NCI-H128 (cell line): ENCODE measurements around the gene METTL5.
"Not testable (repeated sequence)": the region's sequence is repeated elsewhere in the genome, so short reads cannot be mapped to it uniquely, and the experiment has no call there.

Experiments
- DNase-seq: peaks from one replicate; lab custom pipeline; 2025; ENCODE audit not compliant: unreplicated experiment; lab: John Stamatoyannopoulos, UW

METTL5 gene

GRCh38 chr2:169834401-169834800 lies 9.7 kb upstream of the METTL5 start:
- no peak for DNase-seq

DNA sequence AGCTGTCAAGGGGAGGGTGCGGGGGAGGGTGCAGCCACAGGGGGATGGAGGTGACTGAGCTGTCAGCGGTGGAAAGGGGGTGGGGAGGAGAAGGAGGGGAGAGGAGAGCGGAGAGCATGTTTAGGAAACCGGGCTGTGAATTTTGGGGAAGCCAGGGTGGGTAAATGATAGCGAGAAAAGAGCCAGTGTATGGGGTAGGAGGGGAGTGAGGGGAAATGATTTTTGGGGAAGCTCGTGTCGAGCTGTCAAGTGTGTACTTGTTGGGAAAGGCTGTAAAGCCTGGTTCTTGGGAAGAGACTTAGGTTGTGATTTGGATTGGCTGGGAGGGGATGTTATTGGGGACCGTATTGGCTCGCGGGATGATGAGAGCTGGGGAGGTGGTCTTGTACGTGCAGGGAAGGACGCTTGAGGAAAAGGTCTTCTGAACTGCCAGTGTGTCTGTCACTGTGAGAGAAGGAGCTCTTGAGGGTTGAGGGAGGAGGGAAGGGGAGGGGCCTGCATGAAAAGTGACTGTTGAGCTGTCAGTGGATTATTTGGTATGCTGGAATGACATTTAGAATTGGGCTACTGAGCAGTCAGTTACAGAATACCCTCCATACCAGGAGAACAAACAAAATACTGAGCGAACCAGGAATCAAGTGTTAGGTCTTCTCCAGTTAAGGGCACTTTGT lies 3.6 kb upstream of the METTL5 start:
- no peak for DNase-seq

- DNase-seq: peak; percentile 67
These were observed 2.8 kb upstream of the METTL5 start, which contains the start of gene UBR3 for GRCh38 chr2:169827272-169828140. Gene UBR3 (plus strand): TSS chr2:169827454. CDS start chr2:169827508, 54 bp downstream.

- DNase-seq: no peak
These were observed 721 bp downstream of the METTL5 start for GRCh38 chr2:169823996-169824372.

DNA sequence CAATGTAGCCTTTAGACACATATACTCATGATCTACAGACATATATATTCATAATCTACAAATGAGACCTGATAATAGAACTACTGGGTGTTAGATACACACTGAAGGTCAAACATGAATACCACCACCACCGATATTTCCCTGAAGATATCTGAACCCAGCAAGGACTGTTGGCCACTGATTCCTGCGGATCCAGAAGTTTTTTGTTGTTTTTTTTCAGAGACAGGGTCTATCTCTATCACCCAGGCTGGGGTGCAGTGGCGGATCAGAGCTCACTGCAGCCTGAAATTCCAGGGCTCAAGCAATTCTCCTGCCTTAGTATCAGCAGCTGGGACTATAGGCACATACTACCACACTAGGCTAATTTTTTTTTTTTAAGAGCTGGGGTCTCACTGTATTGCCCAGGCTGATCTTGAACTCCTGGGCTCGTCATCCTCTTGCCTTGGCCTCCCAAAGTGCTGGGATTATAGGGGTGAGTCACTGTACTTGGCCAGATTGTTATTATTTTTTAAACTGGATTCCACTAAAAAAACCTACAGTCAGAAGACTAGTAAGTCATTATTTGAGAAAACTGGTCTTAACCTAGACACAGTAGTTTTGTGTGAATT lies 1.8 kb downstream of the METTL5 start:
- no peak for DNase-seq

DNA sequence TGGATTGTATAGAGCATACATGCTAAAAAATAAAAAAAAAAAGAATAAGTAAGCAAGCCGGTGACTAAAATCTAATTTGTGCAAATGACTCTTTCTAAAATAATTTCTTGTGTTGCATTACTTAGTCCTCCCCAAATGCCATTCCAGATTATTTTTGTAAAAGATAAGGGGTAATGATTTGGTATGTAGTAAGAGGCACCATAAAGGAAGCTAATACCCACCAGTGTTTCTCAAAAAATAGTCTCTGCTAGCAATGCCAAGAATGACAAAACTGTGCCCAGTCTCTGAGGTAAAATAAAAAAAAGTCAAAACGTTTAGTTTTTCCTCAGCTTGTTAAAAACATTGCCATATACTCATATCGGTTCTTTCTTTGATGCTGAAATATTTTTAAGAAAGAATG lies 2.7 kb downstream of the METTL5 start:
- no peak for DNase-seq

DNA sequence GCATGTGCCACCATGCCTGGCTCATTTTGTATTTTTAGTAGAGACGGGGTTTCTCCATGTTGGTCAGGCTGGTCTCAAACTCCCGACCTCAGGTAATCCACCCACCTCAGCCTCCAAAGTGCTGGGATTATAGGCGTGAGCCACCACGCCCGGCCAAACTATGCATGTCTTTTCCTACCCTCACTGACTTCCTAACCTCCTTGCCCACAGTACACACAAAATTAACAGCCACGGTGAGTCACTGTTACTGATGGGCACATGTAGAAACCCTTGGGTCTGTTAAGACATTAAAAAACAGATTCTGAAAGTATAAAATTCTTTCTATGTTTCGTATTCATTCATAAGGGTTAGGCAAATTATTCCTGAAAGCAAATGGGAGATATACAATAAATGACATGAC lies 4.6 kb downstream of the METTL5 start:
- not testable (repeated sequence) for DNase-seq

- DNase-seq: no peak
These were observed 5.6 kb downstream of the METTL5 start for GRCh38 chr2:169819106-169819505.

- DNase-seq: no peak
These were observed 6.5 kb downstream of the METTL5 start for GRCh38 chr2:169818241-169818640.

GRCh38 chr2:169817369-169817768 lies 7.3 kb downstream of the METTL5 start:
- DNase-seq: not testable (repeated sequence)

DNA sequence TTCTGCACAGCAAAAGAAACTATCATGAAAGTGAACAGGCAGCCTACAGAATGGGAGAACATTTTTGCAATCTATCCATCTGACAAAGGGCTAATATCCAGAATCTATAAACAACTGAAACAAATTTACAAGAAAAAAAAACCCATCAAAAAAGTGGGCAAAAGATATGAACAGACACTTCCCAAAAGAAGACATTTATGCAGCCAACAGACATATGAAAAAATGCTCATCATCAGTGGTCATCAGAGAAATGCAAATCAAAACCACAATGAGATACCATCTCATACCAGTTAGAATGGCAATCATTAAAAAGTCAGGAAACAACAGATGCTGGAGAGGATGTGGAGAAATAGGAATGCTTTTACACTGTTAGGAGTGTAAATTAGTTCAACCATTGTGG lies 7.7 kb downstream of the METTL5 start:
- DNase-seq: not testable (repeated sequence)

- DNase-seq: no peak
These were observed 8.9 kb downstream of the METTL5 start for GRCh38 chr2:169815849-169816248.

DNA sequence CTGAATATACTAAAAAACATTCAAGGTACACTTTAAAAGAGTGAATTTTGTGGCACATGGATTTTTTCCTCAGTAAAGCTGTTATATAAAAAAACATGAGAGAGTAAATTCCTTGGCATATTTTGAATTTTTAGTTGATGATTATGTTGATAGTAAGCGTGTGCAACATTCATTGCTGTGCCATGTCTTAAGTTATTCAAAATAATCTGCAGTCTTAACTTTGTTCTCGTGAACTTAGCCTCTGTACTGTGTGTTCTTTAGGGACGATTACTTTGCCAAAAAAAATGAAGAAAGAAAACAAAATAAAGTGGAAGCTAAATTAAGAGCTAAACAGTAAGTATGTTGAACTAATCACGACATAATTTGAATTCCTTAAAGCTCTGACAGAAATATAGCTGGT lies 16.5 kb downstream of the METTL5 start:
- DNase-seq: no peak

- no peak for DNase-seq
These were observed 18.1 kb downstream of the METTL5 start for GRCh38 chr2:169806586-169806985.

GRCh38 chr2:169803480-169803879 lies 21.2 kb downstream of the METTL5 start:
- DNase-seq: no peak

DNA sequence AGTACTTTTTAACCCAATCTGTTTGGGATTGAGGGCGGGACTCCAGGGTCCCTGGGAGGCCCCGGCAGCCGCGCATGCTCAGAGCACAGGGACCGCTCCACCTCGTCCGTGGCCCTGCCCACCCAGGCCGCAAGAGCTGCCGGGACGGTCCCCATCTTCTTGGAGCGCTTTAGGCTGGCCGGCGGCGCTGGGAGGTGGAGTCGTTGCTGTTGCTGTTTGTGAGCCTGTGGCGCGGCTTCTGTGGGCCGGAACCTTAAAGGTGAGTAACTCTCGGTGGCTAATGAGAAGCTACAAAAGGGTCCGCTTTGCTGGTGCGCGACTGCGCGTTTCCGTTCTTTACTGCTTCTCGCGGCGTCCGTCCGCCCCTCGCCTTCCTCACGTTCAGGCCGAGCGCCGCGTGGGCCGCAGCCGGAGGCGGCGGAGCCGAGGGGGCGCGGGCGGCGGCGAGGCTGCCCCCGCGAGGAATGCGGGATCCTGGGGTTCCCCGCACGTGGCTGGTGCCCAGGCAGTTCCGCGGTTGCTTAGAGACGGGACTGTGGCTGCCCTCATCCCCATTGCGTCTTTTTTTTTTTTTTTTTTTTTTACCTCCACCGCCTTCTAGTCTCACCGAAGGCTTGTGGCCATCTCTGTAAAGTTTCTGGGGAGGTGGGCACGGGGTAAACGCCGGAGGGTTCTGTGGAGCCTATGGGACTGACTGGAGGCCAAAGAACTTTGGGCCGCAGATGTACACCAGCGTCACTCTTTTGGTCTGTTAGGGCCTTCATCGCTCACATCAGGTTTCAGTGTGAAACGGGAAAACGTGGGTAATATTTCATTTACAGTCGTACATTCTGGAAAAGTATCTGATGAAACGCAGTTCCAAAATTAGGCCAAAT lies 25.8 kb downstream of the METTL5 start, which contains the start of gene SSB:
Gene SSB (plus strand): TSS at position 154 of the 875 bp plus-strand sequence. CDS start 2,090 bp downstream, outside the sequence.
- DNase-seq: peak; percentile 71

GRCh38 chr2:169798397-169798717 lies 26.3 kb downstream of the METTL5 start:
- no peak for DNase-seq

- no peak for DNase-seq
These were observed 27.1 kb downstream of the METTL5 start for GRCh38 chr2:169797601-169798000.

- no peak for DNase-seq
These were observed 28.3 kb downstream of the METTL5 start for GRCh38 chr2:169796441-169796840.

DNA sequence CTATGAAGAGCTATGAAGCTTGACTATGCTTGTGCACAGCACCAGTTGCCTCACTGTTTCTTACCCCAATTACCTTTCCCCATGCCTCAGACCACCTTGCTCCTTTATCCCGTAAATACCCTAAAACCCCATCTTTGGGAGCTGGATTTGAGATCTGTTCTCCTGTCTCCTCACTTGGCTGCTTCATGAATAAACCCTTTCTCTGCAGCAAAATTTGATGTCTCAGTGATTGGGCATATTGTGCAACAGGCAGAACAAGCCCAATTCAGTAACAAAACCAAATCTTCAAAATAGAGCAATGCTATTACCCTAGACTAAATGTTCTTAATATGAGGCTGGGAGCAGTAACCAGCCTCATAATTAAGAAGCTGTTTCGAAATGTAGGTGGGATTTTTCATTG lies 29.5 kb downstream of the METTL5 start:
- DNase-seq: no peak

DNA sequence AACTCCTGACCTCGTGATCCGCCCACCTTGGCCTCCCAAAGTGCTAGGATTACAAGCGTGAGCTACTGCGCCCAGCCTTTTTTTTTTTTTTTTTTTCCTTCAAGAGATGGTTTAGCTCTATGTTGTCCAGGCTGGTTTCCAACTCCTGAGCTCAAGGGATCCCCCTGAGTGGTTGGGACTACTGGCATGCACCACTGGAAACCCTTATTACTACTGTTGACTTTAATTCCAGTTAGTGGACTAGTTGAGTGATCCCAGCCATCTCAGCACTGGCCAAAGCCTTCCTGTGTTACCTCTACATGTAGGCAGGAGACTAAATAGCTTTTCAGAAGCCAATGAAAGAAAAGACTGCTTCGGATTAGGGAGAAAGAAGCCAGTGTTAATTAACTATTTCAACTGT lies 34.1 kb downstream of the METTL5 start:
- no peak for DNase-seq
